ENCODE results near the gene KCNC4. TPM values are rescaled to one million over a fixed set of nuclear protein-coding genes. Genes with fewer than 3 reads are reported as not detected.

The KCNC4 gene
- total RNA-seq, 2 donors from 2014 or later = 6.7 to 8.4 TPM

DNA sequence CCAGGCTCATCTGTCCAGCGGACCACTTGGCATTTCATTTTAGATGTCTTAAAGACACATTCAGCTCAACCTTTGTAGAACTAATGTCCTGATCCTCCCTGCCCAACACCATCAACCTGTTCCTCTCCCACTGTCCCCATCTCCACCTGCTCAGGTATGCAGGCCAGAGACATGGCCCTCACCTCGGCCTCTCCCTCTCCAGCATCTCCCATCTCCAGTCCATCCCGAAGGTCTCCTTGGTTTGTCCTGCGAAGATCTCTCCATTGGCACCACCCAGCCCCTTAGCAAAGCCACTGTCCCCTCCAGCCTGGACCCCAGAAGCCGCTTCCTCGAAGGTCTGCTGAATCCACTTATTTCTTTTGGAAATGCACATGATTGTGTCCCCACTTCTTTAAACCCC lies 20.9 kb upstream of the KCNC4 start:
- Histone ChIP-seq H3K4me1 (no peaks in the 10 kb centered on the region), H3K27me3 (no peaks in the 10 kb centered on the region), H3K9me3 (no peaks in the 10 kb centered on the region), H3K9ac (ENCODE audit: low read depth in 2 of 2, low read length in 2 of 2) (no peak overlapping the region), H3K36me3 (no peaks in the 10 kb centered on the region), H3K27ac (no peak overlapping the region), H3K4me3 (no peak overlapping the region)
- intact Hi-C loops (cut with DNase I) = no loop called here
- DNase-seq = no peak
- TF ChIP-seq CTCF (IDR thresholded peaks at IDR 0.05) = no peak

DNA sequence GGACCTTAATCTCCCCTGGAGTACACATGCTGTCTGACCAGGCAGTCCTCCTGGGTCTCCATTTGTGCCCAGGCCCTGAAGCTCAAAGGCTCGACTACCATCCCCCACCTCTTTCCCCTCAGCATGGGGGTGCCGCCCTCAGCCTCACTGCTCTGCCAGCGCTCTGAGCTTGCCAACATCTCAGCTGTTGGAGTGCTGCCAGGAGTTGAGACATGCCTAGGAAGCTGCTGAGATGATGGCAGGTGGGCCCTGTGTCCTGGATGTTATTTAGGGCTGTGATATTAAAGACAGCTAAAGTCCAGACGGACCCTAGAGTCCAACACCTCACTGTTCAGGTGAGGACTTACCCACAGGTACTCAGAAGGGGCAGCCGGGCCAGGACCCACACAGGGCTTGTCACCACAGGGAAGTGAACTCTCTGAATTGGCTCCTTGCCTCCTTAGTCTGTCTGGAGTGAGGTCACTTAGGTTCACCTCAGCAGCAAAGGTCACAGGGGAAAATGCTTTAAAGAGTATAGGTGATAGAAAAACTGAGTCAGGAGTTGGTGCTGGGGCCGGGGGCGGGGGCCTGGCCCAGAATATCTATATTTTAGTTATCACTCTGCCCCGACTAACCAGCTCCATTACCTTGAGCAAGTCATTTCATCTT lies 19.7 kb upstream of the KCNC4 start:
- Histone ChIP-seq H3K4me3 (no peak overlapping the region), H3K9ac (ENCODE audit: low read depth in 2 of 2, low read length in 2 of 2) (no peak overlapping the region), H3K9me3 (no peaks in the 10 kb centered on the region), H3K36me3 (no peaks in the 10 kb centered on the region), H3K4me1 (no peaks in the 10 kb centered on the region), H3K27ac (no peak overlapping the region), H3K27me3 (no peaks in the 10 kb centered on the region)
- intact Hi-C loops (cut with DNase I) = no loop called here
- no peak for TF ChIP-seq CTCF (IDR thresholded peaks at IDR 0.05)
- no peak for DNase-seq

DNA sequence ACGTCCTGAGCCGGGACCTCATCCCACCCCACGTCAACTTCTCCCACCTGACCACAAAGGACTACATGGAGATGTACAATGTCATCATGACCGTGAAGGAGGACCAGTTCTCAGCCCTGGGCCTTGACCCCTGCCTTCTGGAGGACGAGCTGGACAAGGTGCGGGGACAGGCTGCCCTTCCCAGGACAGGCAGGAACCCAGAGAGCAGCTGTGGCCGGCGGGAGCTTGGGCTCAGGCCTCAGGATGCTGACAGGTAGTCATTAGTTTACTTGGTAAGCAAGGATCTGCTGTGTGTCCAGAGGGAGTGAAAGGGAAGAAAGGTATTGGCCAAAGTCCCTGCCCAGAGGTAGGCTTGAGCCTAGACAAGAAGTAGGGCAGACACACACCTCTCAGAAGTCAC lies 17.6 kb upstream of the KCNC4 start:
- intact Hi-C loops (cut with DNase I) = no loop called here
- Histone ChIP-seq H3K27me3 (no peaks in the 10 kb centered on the region), H3K9me3 (no peaks in the 10 kb centered on the region), H3K36me3 (no peaks in the 10 kb centered on the region), H3K9ac (ENCODE audit: low read depth in 2 of 2, low read length in 2 of 2) (no peak overlapping the region), H3K4me3 (no peak overlapping the region), H3K4me1 (no peaks in the 10 kb centered on the region), H3K27ac (no peak overlapping the region)
- no peak for DNase-seq
- TF ChIP-seq CTCF (IDR thresholded peaks at IDR 0.05) = no peak

DNA sequence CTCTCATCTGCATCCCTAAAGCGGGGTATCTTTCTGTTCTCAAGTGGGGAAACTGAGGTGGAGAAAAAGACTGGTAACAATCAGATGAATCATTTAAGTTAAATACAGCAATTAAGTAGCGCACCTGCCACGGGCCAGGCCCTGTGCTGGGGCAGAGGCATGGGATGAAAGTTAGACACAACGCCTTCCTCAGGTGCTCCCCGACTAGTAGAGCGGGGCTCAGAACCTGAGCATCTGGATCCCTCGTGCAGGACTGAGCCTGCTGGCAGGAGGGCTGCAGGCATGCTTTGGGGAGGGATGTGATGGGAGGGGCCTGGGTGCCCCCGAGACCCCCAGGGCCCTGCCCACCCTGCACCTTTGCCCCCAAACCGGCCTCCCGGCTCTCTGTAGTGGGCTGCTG lies 14.9 kb upstream of the KCNC4 start:
- Histone ChIP-seq H3K4me1 (no peaks in the 10 kb centered on the region), H3K36me3 (no peaks in the 10 kb centered on the region), H3K9me3 (no peaks in the 10 kb centered on the region), H3K9ac (ENCODE audit: low read depth in 2 of 2, low read length in 2 of 2) (no peak overlapping the region), H3K27me3 (no peaks in the 10 kb centered on the region), H3K4me3 (no peak overlapping the region), H3K27ac (no peak overlapping the region)
- intact Hi-C loops (cut with DNase I) = no loop called here
- no peak for DNase-seq
- TF ChIP-seq CTCF (IDR thresholded peaks at IDR 0.05) = no peak

DNA sequence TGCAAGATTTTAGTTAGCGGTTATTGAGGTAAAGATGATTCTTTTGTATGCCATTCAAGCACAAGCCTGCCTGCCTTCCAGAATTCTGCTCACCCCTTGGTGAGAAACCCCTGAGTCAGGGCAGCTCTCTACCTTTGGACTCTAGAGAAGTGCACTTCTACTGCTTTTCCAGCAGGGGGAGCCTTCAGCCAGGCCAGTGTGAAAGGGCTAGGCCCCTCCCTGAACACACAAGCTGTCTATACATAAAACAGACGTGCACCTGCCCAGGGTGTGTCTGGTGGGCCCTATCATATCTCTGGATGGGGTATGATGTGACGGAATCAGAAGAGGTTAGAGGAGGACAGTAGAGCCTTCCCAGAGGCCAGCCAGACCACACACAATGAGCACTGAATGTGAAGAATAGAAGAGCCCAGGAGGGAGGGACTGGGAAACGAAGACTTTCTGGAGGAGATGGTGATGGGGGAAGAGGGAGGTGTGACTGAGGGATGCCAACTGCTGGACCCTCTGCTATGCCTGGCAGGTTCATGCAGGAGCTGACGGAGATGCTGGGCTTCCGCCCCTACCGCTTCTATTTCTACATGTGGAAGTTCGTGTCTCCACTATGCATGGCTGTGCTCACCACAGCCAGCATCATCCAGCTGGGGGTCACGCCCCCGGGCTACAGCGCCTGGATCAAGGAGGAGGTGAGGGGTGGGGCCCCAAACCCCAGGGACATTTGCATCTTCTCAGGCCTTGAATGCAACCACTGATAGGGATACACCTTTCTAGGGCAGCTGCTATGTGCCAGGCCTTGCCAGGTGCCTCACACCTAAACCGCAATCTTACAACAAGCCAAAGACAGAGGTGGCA lies 13.0 kb upstream of the KCNC4 start:
- Histone ChIP-seq H3K9ac (ENCODE audit: low read depth in 2 of 2, low read length in 2 of 2) (no peak overlapping the region), H3K4me1 (no peaks in the 10 kb centered on the region), H3K27me3 (no peaks in the 10 kb centered on the region), H3K9me3 (no peaks in the 10 kb centered on the region), H3K4me3 (no peak overlapping the region), H3K27ac (no peak overlapping the region), H3K36me3 (no peaks in the 10 kb centered on the region)
- TF ChIP-seq CTCF (IDR thresholded peaks at IDR 0.05) = peak; percentile 89
- peak; percentile 32 for DNase-seq
- intact Hi-C loops (cut with DNase I) = no loop called here

Measured in colonic mucosa (tissue), 4 donors.